SKM-1 (cell line): ENCODE data around the gene AGT.

ENCODE experiments used
- DNase-seq: peaks from one replicate; lab custom pipeline; 2025; ENCODE audit not compliant: unreplicated experiment; lab: John Stamatoyannopoulos, UW

AGT gene

DNA sequence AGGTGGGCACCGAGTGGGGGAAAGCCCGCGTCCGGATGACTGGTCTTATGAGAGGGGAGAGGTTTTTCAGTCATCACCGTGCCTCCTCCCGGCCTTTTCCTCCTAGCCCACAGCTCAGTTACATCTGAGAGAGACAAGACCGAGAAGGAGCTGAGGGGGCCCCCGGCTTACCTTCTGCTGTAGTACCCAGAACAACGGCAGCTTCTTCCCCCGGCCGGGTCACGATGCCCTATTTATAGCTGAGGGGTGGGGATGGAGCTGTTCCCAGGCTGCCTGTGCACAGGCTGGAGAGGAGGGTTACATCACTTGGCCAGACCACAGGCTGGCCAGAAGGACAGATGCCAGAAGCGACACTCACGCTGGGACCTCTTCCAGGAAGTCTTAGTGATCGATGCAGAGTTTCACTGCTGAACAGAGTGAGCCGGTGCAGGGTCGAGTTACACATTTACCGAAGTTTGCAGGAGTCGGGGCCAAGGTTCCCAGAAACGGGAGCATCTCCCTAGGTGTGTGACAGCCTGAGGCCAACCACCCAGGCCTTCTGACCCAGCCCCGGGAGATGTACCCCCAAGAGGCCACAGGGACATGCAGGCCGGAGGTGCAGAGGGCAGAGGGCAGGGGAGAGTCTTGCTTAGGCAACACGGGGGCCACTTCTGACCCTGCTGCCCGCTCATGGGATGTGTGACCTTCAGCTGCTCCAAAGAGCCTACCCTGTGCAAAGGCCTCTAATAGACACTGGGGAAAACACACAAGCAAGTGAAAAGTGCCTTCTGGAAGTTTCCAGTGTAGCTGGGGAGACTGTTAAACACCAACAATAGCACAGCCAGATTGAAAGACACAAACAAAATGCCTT is at the start of gene AGT:
Gene AGT (minus strand): TSS at position 208 of the 850 bp plus-strand sequence. CDS start 3,299 bp downstream, outside the sequence.
- DNase-seq, result peak; percentile 89

DNA sequence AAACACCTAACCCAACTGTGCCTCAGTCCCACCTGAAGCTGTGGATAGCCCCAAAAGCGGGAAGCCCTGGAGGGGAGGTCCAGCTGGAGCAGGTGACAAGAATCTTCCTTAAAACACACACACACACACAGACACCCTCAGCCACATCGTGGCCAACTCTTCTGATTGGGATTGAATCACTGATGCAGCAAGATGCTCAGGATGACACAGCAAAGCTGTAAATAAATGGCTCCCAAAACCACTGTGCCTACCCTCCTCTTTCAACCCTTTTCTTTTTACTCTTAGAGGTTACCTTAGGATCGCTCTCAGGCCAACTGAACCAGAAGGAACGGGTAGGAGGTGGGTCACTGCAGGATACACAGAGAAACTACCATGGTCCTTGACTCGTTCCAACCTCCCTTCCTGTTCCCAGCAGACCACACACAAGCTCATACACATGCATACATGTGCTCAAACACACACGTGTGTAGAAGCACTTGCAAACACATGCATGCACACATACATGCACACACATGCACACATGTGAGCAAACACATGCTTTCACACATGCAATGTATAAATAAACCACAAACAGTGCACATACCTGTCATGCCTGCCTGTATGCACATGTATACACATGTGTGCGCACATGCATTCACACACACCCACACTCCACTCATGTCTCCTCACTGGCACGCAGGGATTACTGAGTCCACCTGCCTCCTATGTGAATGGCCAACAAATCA is 47.7 kb upstream of the AGT start:
- DNase-seq, result no peak

DNA sequence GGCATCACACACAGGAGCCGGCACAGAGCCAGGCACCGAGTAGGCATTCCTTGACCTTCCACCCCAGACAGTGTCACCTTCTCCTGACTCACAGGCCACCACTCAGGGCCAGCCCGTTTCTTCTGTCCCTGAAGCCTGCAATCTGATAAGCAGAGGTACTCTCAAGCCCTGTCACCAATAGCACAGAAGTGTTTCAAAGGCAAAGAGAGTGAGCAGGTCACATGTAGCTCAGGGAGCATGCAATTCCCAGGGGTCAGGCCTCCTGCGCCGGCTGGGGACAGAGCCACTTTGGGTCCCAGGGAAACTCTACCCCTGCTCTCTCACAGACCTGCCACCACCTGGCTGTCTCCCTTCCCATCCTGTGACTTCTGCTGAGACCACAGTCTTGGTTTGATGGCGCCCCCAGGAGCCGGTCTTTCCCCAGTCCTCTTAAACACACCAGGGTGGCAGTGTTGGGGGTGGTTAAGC is 46.5 kb upstream of the AGT start:
- no peak for DNase-seq

- no peak for DNase-seq
Observed at GRCh38 chr1:230759369-230760065, 45.6 kb upstream of the AGT start.

- no peak for DNase-seq
Observed at GRCh38 chr1:230758709-230759368, 44.9 kb upstream of the AGT start.

- DNase-seq, result no peak
Observed at GRCh38 chr1:230757856-230758708, 44.2 kb upstream of the AGT start.

- DNase-seq, result no peak
Observed at GRCh38 chr1:230754796-230755195, 40.9 kb upstream of the AGT start.

DNA sequence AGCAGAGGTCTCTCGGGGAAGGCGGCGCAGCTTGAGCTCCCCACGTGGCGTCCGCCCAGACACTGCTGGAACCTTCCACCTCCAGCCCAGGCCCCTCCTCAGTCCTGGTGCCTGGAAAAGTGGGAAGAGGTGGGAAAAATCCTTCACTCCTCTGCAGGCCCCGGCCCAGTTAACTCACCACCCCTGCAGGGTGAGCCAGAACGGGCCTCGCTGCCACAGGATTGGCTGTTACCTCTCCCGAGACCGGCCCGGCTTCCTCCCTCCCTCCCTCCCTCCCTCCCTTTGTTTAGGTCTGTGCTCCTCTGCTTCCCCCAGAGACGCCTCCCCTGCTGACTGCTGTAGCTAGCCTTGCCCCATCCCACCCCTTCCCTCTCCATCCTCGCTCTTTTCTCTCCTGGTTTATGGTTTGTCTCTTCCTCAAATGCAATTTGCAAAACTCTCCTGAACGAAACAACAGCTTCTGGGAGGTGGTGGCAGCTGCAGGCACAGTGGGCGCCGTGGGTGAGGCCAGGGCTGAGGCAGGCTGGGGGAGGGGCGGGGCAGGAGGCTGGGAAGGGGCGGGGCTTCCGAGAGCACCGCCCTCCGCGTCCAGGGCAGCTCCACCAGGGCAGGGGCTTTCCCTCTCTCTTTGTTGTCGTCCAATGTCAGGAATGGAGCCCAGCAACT is 39.8 kb upstream of the AGT start:
- no peak for DNase-seq

- no peak for DNase-seq
Observed at GRCh38 chr1:230753191-230753585, 39.3 kb upstream of the AGT start.

GRCh38 chr1:230752407-230752806 is 38.5 kb upstream of the AGT start:
- no peak for DNase-seq

DNA sequence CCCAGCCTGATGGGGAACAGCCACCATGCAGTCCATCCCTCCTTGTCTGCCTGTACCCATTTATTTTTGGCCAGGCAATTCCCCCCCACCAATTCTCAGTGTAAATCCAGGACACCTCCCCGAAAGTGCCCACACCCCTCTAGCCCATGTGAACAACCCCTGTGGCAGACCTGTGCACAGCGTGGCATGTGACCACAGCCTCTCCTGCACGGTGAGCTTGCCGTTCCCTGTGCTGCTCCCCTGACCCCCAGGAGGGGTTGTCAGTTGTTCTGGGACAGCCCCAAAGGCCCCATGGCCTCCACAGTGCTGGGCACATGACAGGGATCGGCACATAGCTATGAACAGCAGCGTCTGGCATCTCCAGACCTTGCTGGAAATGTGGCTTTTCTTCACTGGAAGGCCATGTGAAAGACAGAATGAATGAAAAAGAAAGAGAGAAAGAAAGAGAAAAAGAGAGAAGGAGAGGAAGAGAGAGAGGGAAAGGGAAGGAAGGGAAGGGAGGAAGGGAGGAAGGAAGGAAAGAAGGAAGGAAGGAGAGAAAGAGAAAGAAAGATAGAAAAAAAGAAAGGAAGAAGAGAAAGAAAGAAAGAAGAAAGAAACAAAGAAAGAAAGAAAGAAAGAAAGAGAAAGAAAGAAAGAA is 37.2 kb upstream of the AGT start:
- no peak for DNase-seq

- DNase-seq, result no peak
Observed at GRCh38 chr1:230750576-230750975, 36.7 kb upstream of the AGT start.

GRCh38 chr1:230749635-230750034 is 35.7 kb upstream of the AGT start:
- no peak for DNase-seq

DNA sequence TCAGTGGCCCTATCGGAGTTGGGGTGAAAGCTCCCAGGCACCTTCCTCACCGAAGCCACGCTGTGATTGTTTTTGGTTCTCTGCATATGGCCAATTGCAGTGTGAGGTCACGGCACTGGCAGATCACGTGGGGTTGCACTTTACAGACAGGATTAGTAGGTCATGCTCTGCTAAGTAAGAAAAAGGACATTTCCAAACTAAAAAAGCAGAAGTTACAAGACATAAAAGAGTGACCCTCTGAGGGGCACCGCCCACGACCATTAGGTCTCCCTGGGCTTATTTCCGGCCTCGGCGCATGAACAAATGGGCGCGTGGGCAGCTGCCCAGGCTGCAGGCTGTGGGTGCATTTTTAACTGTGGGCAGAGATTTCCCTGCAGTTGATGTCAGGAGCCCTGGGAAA is 35.2 kb upstream of the AGT start:
- DNase-seq, result no peak

DNA sequence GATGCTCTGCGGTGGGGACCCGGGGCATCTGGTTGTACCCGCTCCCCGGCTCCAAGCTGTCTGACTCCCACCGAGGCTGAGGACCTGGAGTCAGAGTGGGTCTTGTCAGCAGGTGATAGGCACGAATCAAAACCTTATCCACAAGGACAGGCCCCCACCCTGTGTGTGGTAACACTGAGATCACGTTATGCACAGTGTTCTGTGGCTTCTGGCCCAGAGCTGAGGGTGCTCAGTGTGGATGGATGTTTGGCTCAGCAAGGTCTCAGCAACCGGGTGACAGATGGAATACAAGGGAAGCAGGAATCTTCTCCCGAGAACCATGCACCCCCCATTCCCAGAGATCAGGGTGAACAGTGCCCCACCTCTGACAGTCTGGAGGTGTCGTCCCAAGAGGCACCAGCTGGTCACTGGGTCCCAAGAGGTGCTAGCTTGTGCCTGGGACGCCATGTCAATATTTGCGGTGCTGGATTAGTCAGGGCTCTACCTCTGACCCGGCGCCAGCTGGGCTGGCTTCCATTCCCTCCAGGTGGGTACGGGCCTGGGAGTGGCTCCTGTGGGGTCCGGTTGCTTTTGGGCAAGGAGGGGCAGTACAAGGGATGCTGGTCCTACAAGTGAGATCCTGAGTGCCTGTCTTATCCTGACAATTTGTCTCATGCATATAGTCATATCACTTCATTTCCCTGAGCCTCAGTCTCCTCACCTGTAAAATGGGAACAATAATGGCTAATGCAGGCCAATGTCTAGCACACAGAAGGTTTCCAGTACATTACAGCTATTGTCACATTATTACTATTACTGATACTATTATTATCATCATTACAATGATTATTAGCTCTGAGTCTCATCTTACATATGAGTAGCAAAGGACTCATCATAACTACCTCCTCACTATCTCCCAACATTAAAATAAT is 34.2 kb upstream of the AGT start:
- no peak for DNase-seq

- no peak for DNase-seq
Observed at GRCh38 chr1:230747127-230747730, 33.3 kb upstream of the AGT start, which contains the start of gene CAPN9. Gene CAPN9, plus strand, starts transcription at chr1:230747388. Its CDS starts 109 bp downstream, at chr1:230747497.

DNA sequence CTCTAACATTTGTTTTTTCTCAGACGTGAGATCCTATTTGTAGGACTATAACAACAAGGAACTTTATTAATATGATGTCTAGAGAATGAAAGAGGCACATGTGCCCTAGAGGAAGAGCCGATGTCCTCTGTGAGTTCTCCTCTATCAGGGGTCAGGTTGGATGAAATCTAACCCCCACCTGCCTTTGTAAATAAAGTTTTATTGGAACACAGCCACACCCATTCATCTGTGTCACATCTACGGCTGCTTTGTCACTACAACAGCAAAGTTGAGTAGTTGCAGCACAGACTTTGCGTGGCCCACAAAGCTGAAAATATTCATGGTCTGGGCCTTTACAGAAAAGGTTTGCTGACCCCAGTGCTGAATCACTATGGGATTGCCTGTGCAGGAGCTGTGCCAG is 32.7 kb upstream of the AGT start:
- no peak for DNase-seq

DNA sequence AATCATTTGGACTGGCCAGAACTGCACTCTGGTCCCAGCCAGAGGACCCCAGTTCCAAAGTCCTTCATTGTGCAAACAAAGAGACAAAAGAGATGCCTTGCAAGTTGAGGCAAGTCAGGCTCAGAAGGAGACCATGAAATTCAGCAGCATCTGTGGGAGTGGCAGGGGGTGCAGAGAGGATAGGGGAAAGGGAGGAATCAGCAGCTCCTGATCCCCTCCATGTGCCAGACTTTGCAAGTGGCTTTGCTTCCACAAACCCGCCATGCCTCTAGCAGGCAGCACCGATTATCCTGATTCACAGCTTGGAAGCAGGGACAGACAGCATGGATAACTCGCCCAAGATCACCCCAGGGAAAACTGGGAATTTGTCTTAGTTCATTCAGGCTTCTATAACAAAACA is 31.1 kb upstream of the AGT start:
- no peak for DNase-seq
